Measurements from ENCODE around the gene IL36RN.

- TF ChIP-seq CTCF (conservative IDR thresholded peaks at IDR 0.05) (no peak), ZFX (IDR thresholded peaks at IDR 0.05) (no peak)
These were observed 8.7 kb downstream of the IL36RN start, which contains the start of gene IL1F10 for GRCh38 chr2:113067681-113068080.

All from C4-2B (cell line).